ENCODE results near the gene CFAP53.

DNA sequence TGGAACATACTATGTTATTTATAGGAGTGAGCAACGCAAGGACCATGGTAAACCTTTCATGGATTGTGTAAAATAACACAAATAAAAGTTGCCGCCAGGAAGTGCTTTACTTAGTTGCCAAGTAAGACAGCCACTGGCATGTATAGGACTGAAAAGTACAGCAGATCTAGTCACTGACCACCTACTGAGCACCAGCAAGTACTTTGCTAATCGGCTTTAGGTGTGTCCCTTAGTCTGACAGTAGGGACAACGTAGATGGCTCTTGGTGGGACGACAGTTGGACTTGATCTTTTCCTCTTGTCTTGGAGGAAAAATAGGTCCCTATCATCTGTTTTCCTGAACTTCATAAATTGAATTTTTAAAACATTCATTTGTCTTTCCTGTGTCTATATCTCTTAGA lies 34.8 kb upstream of the CFAP53 start:
- TF ChIP-seq POLR2A (IDR thresholded peaks at IDR 0.05; ENCODE audit: low read length), result no peak
- no peak for TF ChIP-seq GATA1 (IDR thresholded peaks at IDR 0.05; ENCODE audit: low read depth, low read length)
